OCI-M1 (cell line): Measurements from ENCODE around the gene C1orf50.
A peak's percentile ranks its signal among the peaks of the same experiment; 100 is the strongest.
"Not testable (repeated sequence)": the region's sequence is repeated elsewhere in the genome, so short reads cannot be mapped to it uniquely, and the experiment has no call there.

Experiments used
- DNase-seq: peaks from one replicate; lab custom pipeline; 2025; lab: John Stamatoyannopoulos, UW

The C1orf50 gene

DNA sequence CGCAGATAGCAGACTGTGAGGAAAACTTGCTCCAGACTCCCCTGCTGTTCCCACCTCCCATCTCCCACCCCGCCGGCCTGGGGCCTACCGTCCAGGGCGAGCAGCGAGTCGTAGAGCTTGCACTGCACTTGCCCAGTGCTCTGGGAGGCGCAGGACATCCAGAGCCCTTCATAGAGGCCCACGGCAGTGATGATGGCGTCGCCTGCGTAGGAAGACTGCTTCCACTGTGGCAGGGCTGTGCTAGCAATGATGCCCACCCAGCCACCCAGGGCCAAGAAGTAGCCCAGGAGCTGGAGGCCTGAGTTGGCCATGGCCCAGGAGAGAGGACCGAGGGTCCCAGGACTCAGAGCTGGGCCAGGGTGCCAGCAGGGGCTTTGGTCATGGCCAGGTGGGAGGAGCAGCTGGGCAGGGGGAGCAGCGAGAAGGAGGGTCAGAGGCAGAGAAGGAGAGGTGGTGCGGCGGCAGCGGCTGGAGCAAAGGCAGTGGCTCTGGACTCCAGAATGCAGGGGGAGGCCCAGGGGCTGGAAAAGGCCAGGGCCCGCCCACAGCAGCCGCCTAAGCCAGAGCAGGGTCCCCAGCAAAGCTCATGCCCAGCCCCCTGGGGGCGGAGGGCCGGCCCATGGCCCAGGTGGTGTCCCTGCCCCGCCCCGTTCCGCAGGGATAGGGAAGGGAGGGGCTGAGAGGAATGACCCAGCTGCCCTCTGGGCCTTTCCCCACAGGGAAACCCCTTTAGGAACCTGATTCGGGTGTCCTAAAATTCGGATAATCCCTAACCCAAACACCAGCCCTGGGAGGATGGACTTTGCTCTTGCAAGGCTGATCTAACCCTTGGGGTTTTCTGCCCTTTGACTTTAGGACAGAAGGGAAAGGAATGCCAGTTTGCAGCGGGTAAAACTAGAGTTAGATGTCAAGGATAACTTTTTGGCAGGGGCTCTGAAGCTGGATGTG lies 27.0 kb upstream of the C1orf50 start, which contains the start of gene CLDN19:
Gene CLDN19, minus strand, starts transcription at position 484 of the 948 bp plus-strand sequence. Its CDS starts 173 bp downstream, at position 311.
- no peak for DNase-seq

- no peak for DNase-seq
Observed at GRCh38 chr1:42740851-42741580, 26.0 kb upstream of the C1orf50 start.

DNA sequence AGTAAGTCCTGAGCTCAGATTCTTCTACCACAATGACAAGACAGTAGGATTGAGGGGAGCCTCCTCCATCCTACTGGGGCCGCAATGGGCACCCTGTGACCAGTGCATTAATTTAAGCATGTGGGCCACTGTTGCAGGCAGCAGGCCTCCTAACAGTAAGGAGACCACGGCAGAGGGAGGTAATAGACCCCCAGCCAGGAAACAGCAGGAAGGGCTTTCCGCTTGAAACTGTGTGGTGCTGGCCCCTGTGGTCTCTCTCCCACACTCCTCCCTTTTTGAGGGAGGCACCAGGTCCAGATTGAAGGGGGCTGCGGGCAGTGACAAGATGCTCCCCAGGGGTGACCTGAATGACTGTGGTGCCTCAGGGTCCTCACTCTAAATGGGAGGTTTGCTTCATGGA lies 25.3 kb upstream of the C1orf50 start:
- no peak for DNase-seq

- no peak for DNase-seq
Observed at GRCh38 chr1:42742141-42742540, 24.9 kb upstream of the C1orf50 start.

DNA sequence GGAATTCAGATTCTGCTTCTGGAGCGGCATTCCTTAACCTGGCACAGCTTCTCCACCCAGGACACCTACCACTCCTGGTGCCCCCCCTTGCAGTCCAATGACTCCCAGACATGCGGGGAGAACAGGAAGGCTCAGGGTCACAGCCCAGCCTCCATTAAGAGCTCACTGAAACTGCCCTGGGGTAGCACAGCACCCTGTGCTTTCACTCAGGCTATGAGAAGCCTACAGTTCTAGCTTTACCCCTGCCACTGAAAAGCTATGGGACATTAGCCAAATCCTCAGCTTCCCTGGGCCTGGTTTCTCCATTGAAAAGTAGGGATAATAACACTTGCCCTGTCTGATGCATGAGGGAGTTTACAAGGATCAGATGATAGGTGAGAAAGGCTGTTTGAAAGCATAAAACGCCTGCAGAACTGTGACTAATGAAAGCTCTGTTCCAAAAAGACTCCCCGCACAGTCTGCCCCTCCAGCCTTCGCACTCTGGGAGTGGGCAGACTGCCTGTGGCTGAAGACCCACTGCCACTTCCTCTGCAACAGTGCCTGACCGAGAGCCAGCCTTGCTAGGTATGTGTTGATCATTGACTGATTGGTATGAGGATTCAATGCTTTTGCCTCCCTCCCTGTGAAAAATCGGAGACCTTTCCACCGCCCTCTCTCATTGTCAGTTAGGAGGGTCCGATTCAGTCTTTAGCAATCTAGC lies 24.3 kb upstream of the C1orf50 start:
- no peak for DNase-seq

DNA sequence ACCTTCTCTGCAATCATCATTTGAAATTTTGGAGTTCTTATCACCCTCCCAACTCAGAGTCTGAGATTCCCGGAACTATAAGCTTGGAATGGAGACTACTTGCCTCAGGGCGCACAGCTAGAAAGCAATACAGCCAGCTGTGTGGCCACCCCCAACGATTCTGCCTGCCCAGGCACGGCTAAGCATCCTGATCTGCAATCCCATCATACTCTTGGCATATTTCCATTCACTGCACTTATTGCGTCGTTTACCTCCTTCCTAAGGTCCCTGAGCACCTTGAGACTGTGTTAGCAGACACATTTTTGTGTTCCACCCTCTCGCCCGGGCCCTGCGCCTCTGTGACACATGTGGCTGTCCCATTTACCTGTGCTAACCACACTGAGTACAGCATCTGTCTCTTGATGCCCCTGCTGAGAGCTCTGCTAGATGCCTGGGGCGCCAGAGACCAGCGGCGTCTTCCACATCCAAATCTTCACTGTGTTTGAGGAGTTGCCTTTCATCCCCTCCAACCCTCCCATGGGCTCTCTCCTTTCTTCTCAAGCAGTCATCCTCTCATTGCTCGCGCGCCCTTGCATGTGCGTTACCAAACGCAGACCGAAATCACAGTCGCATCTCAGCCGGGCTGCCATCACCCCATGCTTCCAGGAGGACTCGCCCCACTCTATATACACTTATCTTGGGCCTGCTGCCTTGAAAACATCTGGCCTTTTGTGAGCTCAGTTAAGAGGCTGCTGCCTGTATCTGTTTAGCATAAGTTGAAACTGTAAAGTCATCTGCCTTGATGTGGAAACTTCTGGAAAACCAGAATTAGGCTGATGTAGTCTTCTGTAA lies 23.5 kb upstream of the C1orf50 start:
- no peak for DNase-seq

DNA sequence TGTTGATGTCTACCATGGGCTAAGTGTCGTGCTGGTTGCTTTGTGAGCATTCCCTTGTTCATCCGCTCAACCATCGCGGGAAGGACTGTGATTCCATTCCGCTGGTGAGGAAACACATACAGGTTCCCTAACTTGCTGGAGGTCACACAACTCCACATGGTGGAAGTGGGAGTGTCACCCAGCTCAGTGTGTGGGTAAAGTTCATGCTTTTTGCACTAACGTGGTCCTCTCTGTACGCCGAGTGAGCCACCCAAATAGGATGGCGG lies 23.0 kb upstream of the C1orf50 start:
- DNase-seq = no peak

- no peak for DNase-seq
Observed at GRCh38 chr1:42745851-42746250, 21.2 kb upstream of the C1orf50 start.

- DNase-seq = no peak
Observed at GRCh38 chr1:42746436-42747105, 20.5 kb upstream of the C1orf50 start.

DNA sequence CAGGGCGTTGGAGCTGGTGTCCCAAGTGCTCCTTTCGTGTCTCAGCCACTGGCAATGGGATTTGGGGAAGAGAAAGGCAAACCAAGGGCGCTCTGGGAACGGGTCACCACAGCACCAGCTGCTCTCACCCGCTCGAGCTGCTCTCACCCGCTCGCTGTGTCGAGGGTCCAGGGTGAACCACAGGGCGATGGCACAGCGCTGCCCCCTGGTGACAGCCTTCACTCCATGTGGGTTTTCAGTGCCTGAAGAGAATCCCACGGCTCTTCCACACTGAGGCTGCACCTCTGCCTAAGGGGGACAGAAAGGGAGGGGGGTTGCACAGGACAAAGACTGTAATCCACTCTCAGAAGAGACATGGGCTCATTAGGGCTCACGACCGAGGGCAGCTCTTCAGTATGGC lies 19.9 kb upstream of the C1orf50 start:
- peak; percentile 39 for DNase-seq

DNA sequence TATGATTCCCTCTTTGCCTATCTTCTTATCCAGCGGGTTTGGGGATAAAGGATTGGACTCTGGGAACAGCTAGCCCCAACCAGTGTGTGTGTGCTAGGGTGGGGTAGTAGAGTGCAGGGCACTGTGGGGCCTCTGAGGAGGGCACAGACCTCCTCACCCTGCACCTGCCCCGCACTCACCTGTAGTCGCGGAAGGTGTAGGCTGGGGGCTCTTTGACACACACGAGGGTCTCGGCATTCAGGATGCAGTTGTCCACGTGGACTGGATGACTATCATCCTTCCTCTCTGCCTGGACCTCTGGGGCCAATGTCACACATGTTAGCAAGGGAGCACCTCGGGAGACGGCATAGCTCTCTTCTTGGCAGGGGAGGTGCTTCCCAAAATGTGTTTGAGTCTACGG lies 19.0 kb upstream of the C1orf50 start:
- DNase-seq = no peak

- DNase-seq = no peak
Observed at GRCh38 chr1:42748461-42749410, 18.3 kb upstream of the C1orf50 start.

DNA sequence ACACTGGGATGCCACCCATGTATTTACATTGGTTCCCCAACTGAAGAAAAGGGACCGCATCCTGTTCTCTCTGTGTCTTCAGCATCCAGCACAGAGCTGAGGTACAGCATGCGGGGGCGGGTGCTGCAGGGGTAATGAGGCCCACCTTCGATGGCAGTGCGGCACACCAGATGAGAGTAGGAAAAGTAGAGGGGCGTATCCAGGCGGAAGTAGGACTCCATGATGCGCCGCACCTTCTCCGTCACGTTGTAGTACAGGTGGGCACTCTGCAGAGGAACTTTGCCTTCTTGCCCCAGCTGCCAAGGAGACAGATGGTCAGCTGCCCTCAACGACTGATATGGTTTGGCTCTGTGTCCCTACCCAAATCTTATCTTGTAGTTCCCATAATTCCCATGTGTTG lies 17.0 kb upstream of the C1orf50 start:
- no peak for DNase-seq

DNA sequence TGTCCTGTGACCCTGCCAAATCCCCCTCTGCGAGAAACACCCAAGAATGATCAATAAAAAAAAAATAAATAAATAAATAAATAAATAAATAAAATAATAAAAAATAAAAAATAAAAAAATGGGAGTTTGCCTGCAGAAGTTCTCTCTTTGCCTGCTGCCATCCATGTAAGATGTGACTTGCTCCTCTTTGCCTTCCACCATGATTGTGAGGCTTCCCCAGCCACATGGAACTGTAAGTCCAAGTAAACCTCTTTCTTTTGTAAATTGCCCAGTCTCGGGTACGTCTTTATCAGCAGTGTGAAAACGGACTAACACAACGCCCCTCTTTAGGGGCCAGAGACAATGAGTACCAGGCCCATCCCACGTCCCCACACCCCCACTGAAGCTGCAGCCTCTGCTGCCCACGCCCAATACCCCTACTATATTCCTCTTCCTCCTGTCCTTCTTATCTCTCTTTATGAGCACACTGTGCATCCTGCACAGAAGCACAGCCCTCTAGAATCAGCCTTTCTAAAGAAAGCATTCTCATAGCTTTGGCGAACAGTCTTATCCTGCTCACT lies 15.5 kb upstream of the C1orf50 start:
- not testable (repeated sequence) for DNase-seq

GRCh38 chr1:42752284-42752683 lies 14.8 kb upstream of the C1orf50 start:
- no peak for DNase-seq

- no peak for DNase-seq
Observed at GRCh38 chr1:42753070-42753469, 14.0 kb upstream of the C1orf50 start.

DNA sequence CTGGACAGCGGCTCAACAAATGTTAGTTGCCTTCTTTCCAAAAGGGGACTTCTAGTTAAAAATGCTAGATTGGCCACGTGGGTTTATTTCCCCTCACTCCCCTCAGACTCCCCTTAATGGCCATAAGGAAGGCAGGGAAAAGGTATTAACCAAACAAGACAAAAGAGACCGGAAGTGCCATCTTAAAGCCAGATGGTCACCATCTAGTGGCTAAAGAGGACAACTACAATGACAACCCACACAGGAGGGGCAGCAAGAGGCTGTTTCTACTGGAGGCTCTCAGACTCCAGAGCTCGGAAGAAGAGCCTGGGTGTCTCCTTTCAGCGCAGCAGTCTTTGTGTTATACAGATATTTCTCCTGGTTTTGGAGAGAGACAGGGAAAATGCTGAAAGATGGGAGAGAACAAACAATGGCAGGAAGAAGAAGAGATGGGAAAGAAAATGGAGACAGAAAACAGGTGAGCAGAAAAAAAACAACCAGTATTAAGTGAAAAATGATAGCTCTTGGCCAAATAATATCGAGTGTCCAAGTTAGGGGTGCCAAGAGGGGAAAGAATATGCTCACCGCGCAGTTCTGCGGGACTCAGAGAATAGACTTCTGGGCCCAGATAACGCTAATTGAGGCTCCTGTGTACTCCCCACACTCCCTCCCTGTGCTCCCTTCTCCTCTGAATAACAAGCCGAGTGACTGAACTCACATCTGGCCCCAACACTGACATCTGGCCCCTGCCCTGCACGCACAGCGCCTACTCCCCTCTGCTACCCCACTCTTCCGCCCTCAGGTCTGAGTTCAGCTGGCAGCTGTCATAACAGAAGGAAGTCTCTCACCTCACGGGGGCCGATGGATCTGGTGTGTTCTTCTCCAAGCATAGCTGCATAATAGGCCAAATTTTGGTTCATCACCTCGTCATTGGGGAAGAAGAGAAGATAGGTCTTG lies 9.8 kb upstream of the C1orf50 start:
- peak; percentile 81 for DNase-seq

DNA sequence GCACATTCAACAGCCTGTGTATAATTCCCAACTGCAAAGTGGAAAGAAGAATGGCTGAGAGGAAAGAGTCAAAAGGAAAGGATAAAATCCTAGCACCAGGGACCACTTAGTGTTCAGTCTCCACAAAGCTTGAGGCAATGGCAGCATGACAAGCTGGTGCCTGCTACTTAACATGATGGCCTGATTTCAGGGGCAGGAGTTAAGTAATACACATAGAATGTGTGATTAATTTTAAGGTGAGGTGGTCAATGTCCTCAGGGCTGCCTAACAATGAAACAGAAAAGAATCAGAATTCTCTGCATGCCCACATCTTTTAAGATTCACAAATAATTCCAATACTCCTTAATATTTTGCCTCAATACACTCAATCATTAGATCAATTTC lies 9.2 kb upstream of the C1orf50 start:
- DNase-seq = no peak

GRCh38 chr1:42758641-42759040 lies 8.4 kb upstream of the C1orf50 start:
- DNase-seq = no peak
